Fibroblast of skin of back (primary cell): ENCODE measurements around the gene FAM219A.
A peak's percentile ranks its signal among the peaks of the same experiment; 100 is the strongest.
"Not testable (repeated sequence)": the region's sequence is repeated elsewhere in the genome, so short reads cannot be mapped to it uniquely, and the experiment has no call there.

Source experiments
- DNase-seq: peaks from one replicate; pipeline ENCODE4 v3.0.0-alpha.2; 2013

The FAM219A gene

GRCh38 chr9:34443533-34443932 is 14.8 kb downstream of the FAM219A start:
- DNase-seq = no peak

GRCh38 chr9:34442770-34443169 is 15.6 kb downstream of the FAM219A start:
- no peak for DNase-seq

- no peak for DNase-seq
These were observed 18.4 kb downstream of the FAM219A start for GRCh38 chr9:34440017-34440416.

- not testable (repeated sequence) for DNase-seq
These were observed 19.9 kb downstream of the FAM219A start for GRCh38 chr9:34438465-34438864.

- DNase-seq = not testable (repeated sequence)
These were observed 20.5 kb downstream of the FAM219A start for GRCh38 chr9:34437926-34438307.

GRCh38 chr9:34437006-34437925 is 21.1 kb downstream of the FAM219A start:
- DNase-seq = peak; percentile 60

GRCh38 chr9:34431667-34432066 is 26.7 kb downstream of the FAM219A start:
- DNase-seq = no peak

- DNase-seq = peak; percentile 77
These were observed 27.4 kb downstream of the FAM219A start for GRCh38 chr9:34430843-34431437.

- no peak for DNase-seq
These were observed 29.9 kb downstream of the FAM219A start for GRCh38 chr9:34428325-34428958.

- no peak for DNase-seq
These were observed 31.9 kb downstream of the FAM219A start for GRCh38 chr9:34426347-34427074.

GRCh38 chr9:34419716-34420504 is 38.5 kb downstream of the FAM219A start:
- no peak for DNase-seq

GRCh38 chr9:34417734-34418133 is 40.6 kb downstream of the FAM219A start:
- DNase-seq = no peak

- peak; percentile 64 for DNase-seq
These were observed 45.0 kb downstream of the FAM219A start for GRCh38 chr9:34413231-34413852.

GRCh38 chr9:34412336-34412735 is 46.0 kb downstream of the FAM219A start:
- DNase-seq = no peak

GRCh38 chr9:34409154-34409553 is 49.2 kb downstream of the FAM219A start:
- DNase-seq = no peak

GRCh38 chr9:34408173-34408572 is 50.2 kb downstream of the FAM219A start:
- DNase-seq = no peak

GRCh38 chr9:34406219-34406618 is 52.2 kb downstream of the FAM219A start:
- no peak for DNase-seq

GRCh38 chr9:34405719-34406118 is 52.7 kb downstream of the FAM219A start:
- peak; percentile 15 for DNase-seq

- peak; percentile 54 for DNase-seq
These were observed 54.6 kb downstream of the FAM219A start for GRCh38 chr9:34403554-34404380.
